Neural progenitor cell (in vitro differentiated cells): ENCODE measurements around the gene SP110. TPM values are rescaled to one million over a fixed set of nuclear protein-coding genes. Genes with fewer than 3 reads are reported as not detected.

Experiments used
- DNase-seq: peaks from one replicate; pipeline ENCODE4 v3.0.0-alpha.2; 2016; ENCODE audit warnings: low spot score
- H2AFZ ChIP-seq: fragments of 200-600 bp; sonication (generic); replicated peaks from 2 replicates; pipeline ENCODE4 v1.6.1; 2016; ENCODE audit warnings: antibody characterized with exemption
- H3F3A ChIP-seq: fragments of 200-600 bp; sonication (generic); 2 replicates; pipeline ENCODE4 v1.6.1; 2016; ENCODE audit warnings: antibody characterized with exemption, low read depth
- H3K27ac ChIP-seq: fragments of 200-600 bp; sonication (generic); 2 replicates; pipeline ENCODE4 v1.5.1; 2016; ENCODE audit warnings: mild to moderate bottlenecking
- H3K27me3 ChIP-seq: fragments of 200-600 bp; sonication (generic); 2 replicates; pipeline ENCODE4 v1.6.1; 2016; ENCODE audit warnings: mild to moderate bottlenecking, moderate library complexity
- H3K36me3 ChIP-seq: fragments of 200-600 bp; sonication (generic); 2 replicates; pipeline ENCODE4 v1.5.1; 2016
- H3K4me1 ChIP-seq: fragments of 200-600 bp; sonication (generic); 2 replicates; pipeline ENCODE4 v1.6.1; 2016; ENCODE audit warnings: mixed run types
- H3K4me2 ChIP-seq: fragments of 200-600 bp; sonication (generic); 2 replicates; pipeline ENCODE4 v1.6.1; 2016
- H3K4me3 ChIP-seq: fragments of 200-600 bp; sonication (generic); 2 replicates; pipeline ENCODE4 v1.5.1; 2016
- H3K79me2 ChIP-seq: fragments of 200-600 bp; sonication (generic); 2 replicates; pipeline ENCODE4 v1.6.1; 2016; ENCODE audit warnings: low read depth
- H3K9ac ChIP-seq: fragments of 200-600 bp; sonication (generic); 2 replicates; pipeline ENCODE4 v1.6.1; 2016
- H3K9me3 ChIP-seq: fragments of 200-600 bp; sonication (generic); 2 replicates; pipeline ENCODE4 v1.5.1; 2016; ENCODE audit warnings: low read depth
- H4K20me1 ChIP-seq: fragments of 200-600 bp; sonication (generic); 2 replicates; pipeline ENCODE4 v1.6.1; 2016; ENCODE audit warnings: low read depth
- H3K27ac Mint-ChIP-seq: 3 replicates; pipeline ENCODE4 v1.8.0; 2021; ENCODE audit warnings: mixed read lengths
- H3K27me3 Mint-ChIP-seq: 2 replicates; pipeline ENCODE4 v1.8.0; 2022; ENCODE audit warnings: low read depth, mild to moderate bottlenecking, inconsistent platforms, moderate library complexity, mixed read lengths; ENCODE audit not compliant: insufficient read depth
- H3K36me3 Mint-ChIP-seq: 3 replicates; pipeline ENCODE4 v1.8.0; 2021; ENCODE audit warnings: mixed read lengths
- H3K4me1 Mint-ChIP-seq: 3 replicates; pipeline ENCODE4 v1.8.0; 2021; ENCODE audit warnings: mixed read lengths
- H3K4me3 Mint-ChIP-seq: 3 replicates; pipeline ENCODE4 v1.8.0; 2021; ENCODE audit warnings: mild to moderate bottlenecking, moderate library complexity, mixed read lengths
- H3K9me3 Mint-ChIP-seq: 3 replicates; pipeline ENCODE4 v1.8.0; 2020; ENCODE audit warnings: mixed read lengths
- EZH2 ChIP-seq: fragments of 200-600 bp; sonication (generic); IDR thresholded peaks from 2 replicates; pipeline ENCODE4 v1.6.1; 2017; ENCODE audit warnings: antibody characterized with exemption, mild to moderate bottlenecking, moderate library complexity
- EZH2phosphoT487 ChIP-seq: fragments of 200-600 bp; sonication (generic); IDR thresholded peaks from 2 replicates; pipeline ENCODE4 v1.6.1; 2017; ENCODE audit warnings: antibody characterized with exemption
- total RNA-seq: library from RNA; depleted of rRNA; stranded (reverse); fragments of >200 nt; gene quantifications from 2 replicates; pipeline ENCODE4 v1.2.3, GENCODE V29; 2015; ENCODE audit warnings: low replicate concordance
- TF ChIP-seq, protein P1 (sequence below): fragments of 200-600 bp; sonication (generic); IDR thresholded peaks from 2 replicates; pipeline ENCODE4 v1.5.1; 2017; ENCODE audit warnings: antibody characterized with exemption, mild to moderate bottlenecking

Gene SP110
- total RNA-seq, 1 donor from 2014 or later, result 1.3 TPM

DNA sequence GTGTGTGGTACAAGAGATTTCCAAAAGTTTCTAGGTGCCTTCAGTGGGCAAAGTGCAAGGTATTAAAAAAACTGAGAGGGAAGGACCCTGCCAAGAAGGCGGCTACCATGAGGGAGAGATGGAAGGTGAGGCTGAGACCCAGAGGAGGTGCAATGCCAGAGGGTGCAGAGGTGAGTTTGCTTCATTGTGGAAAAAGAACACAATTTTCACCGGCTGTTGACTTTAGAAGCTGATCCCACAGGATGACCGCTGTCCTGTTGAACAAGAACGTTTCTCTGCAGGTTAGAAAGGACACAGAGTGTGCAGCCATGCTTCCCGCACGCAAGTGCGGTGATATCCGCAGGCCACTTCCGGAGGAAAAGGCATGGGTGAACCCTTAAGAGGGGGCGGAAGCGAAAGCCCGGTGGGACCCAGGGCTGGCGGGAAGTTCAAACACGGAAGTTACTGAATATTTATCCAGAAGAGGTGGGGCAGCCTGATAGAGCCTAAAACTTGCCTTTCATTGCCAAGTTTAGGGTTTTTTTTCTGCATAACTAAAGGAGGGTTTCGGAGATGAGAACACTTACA lies 16.6 kb downstream of the SP110 start:
- Histone ChIP-seq H2AFZ (no peak overlapping the region), H3K36me3 (no peaks in the 10 kb centered on the region), H4K20me1 (no peaks in the 10 kb centered on the region), H3K27ac (no peak overlapping the region), H3K9ac (no peak overlapping the region), H3K4me3 (no peak overlapping the region), H3K27me3 (no peaks in the 10 kb centered on the region), H3K4me1 (no peaks in the 10 kb centered on the region), H3K9me3 (no peaks in the 10 kb centered on the region), H3F3A (no peaks in the 10 kb centered on the region), H3K4me2 (no peak overlapping the region), H3K79me2 (no peaks in the 10 kb centered on the region)
- no peak overlapping the region for H3K27ac Mint-ChIP-seq
- H3K4me3 Mint-ChIP-seq, result no peak overlapping the region
- H3K4me1 Mint-ChIP-seq, result no peaks in the 10 kb centered on the region
- no peak for TF ChIP-seq EZH2
- TF ChIP-seq, protein P1, sequence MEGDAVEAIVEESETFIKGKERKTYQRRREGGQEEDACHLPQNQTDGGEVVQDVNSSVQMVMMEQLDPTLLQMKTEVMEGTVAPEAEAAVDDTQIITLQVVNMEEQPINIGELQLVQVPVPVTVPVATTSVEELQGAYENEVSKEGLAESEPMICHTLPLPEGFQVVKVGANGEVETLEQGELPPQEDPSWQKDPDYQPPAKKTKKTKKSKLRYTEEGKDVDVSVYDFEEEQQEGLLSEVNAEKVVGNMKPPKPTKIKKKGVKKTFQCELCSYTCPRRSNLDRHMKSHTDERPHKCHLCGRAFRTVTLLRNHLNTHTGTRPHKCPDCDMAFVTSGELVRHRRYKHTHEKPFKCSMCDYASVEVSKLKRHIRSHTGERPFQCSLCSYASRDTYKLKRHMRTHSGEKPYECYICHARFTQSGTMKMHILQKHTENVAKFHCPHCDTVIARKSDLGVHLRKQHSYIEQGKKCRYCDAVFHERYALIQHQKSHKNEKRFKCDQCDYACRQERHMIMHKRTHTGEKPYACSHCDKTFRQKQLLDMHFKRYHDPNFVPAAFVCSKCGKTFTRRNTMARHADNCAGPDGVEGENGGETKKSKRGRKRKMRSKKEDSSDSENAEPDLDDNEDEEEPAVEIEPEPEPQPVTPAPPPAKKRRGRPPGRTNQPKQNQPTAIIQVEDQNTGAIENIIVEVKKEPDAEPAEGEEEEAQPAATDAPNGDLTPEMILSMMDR, result no peak
- no peak for TF ChIP-seq EZH2phosphoT487
- H3K27me3 Mint-ChIP-seq, result peaks cover 2% of the 10 kb centered on the region
- no peaks in the 10 kb centered on the region for H3K36me3 Mint-ChIP-seq
- no peak for DNase-seq
- H3K9me3 Mint-ChIP-seq, result no peaks in the 10 kb centered on the region

DNA sequence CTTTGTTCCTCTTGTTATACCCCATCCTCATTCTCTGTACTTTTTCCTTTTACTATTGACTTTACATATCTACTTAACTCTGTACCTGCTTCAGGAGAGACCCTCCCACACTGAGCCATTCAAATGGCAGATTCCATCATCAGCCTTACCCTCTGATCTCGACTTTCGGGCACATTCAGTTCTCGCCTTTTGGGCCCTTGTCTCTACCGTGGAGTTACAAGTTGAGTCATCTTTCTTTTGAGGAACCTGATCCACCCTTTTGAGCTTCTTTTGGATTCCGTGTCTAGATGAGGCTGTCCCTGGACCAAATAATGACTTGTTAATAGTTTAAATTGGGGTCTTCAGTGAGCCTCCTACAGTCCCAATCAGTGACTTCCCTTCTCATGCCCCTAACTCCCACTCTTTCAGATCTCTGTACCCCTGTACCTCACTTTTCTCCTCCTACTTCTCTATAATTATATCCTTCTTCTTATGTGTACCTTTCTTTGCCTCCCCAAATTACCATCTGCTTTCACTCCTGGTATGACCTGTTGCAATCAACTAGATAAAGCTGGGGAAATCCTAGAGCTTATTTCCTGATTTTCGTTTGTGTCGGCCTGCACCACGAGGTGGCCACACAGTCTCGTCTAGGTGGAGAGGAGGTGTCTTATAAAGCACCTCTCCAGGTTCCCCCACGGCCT lies 17.2 kb downstream of the SP110 start:
- H4K20me1 ChIP-seq, result no peaks in the 10 kb centered on the region
- H3K27me3 ChIP-seq, result no peaks in the 10 kb centered on the region
- DNase-seq, result no peak
- no peaks in the 10 kb centered on the region for H3K36me3 Mint-ChIP-seq
- no peak overlapping the region for H2AFZ ChIP-seq
- no peak overlapping the region for H3K9ac ChIP-seq
- H3K4me2 ChIP-seq, result no peak overlapping the region
- H3K27ac ChIP-seq, result no peak overlapping the region
- no peaks in the 10 kb centered on the region for H3K9me3 Mint-ChIP-seq
- no peaks in the 10 kb centered on the region for H3K36me3 ChIP-seq
- H3K4me1 ChIP-seq, result no peaks in the 10 kb centered on the region
- H3K4me3 ChIP-seq, result no peak overlapping the region
- H3K27me3 Mint-ChIP-seq, result peaks cover 2% of the 10 kb centered on the region
- no peaks in the 10 kb centered on the region for H3K4me1 Mint-ChIP-seq
- TF ChIP-seq EZH2phosphoT487 (no peak), EZH2 (no peak)
- TF ChIP-seq, protein P1, result no peak
- no peaks in the 10 kb centered on the region for H3F3A ChIP-seq
- no peak overlapping the region for H3K4me3 Mint-ChIP-seq
- H3K79me2 ChIP-seq, result no peaks in the 10 kb centered on the region
- H3K9me3 ChIP-seq, result no peaks in the 10 kb centered on the region
- no peak overlapping the region for H3K27ac Mint-ChIP-seq

DNA sequence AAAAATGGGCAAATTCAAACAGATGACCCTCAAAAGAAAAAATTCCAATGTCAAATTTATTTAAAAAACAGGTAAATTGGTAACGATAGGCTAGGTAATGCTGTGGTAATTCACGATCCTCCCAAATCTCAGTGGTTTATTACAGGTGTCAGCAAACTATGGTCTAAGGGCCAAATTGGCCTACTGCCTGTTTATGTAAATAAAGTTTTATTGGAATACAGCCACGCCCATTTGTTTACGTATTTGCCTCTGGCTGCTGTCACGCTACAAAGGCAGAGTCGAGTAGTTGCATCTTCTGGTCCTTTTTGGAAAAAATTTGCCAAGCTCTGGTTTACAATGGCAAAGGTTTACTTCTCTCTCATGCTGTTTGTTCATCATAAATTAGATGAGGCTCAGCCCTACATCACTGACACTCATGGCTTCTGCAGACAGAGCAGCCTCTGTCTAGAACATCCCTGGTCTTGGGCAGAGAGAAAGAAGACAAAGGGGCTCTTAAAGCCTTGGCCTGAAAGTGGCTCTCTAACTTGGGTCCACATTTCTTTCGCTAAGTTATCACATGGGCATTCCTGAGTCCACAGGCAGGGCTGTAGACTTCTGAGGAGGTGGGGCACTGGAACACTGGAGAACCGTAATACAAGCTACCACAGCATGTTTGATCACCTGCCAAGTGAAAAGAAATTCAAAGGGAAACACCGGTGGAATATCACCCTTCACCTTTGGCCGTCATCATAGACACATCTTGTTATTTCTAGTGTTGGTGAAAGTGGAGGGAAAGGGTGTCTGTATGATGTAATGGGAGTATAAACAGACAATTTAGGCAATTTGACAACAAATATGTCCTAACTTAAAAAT lies 34.8 kb downstream of the SP110 start:
- TF ChIP-seq, protein P1, result no peak
- TF ChIP-seq EZH2, result no peak
- TF ChIP-seq EZH2phosphoT487, result no peak
- peaks cover 6% of the 10 kb centered on the region for H3K9me3 Mint-ChIP-seq

More for the DNA sequence above, 34.8 kb downstream of the SP110 start:
- H3K4me1 ChIP-seq, result no peaks in the 10 kb centered on the region
- Mint-ChIP-seq H3K36me3 (no peaks in the 10 kb centered on the region), H3K27ac (no peak overlapping the region), H3K4me3 (no peak overlapping the region), H3K4me1 (peaks cover 6% of the 10 kb centered on the region), H3K27me3 (peaks cover 4% of the 10 kb centered on the region)
- DNase-seq, result no peak
- no peaks in the 10 kb centered on the region for H3K36me3 ChIP-seq
- H2AFZ ChIP-seq, result no peak overlapping the region
- H3K27me3 ChIP-seq, result no peaks in the 10 kb centered on the region
- H3K4me3 ChIP-seq, result no peak overlapping the region
- no peak overlapping the region for H3K27ac ChIP-seq
- H3K4me2 ChIP-seq, result no peak overlapping the region
- H3F3A ChIP-seq, result no peaks in the 10 kb centered on the region
- H4K20me1 ChIP-seq, result no peaks in the 10 kb centered on the region
- no peak overlapping the region for H3K9ac ChIP-seq
- no peaks in the 10 kb centered on the region for H3K79me2 ChIP-seq
- no peaks in the 10 kb centered on the region for H3K9me3 ChIP-seq
